ENCODE data around the gene UGT1A10. TPM values are rescaled to one million over a fixed set of nuclear protein-coding genes. Genes with fewer than 3 reads are reported as not detected.

The UGT1A10 gene
- total RNA-seq, 1 experiment from 2014 or later = not detected

DNA sequence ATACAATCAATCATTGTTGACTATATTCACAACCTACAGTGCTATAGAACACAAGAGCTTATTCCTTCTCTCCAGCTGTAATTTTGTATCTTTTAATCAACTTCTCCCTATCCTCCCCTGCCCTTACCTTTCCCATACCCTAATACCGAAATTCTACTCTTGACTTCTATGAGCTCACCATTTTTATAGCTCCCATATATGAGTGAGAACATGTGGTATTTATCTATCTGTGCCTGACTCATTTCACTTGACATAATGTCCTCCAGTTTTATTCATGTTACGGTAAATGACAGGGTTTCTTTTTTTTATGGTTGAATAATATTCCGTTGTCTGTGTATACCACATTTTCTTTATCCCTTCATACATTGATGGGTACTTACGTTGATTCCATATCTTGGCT is 144.5 kb downstream of the UGT1A10 start:
- ATAC-seq = no peak
- Histone ChIP-seq H3K9me2 (ENCODE audit: insufficient read depth) (no peaks in the 10 kb centered on the region), H3K4me1 (ENCODE audit: control insufficient read depth in 1 of 2, insufficient read depth in 2 of 2, low read length in 2 of 2) (no peaks in the 10 kb centered on the region), H3K9me3 (ENCODE audit: control insufficient read depth in 1 of 2, insufficient read depth in 1 of 2, low read depth in 1 of 2, low read length in 2 of 2) (no peaks in the 10 kb centered on the region), H3K27ac (ENCODE audit: low read depth, low read length) (no peak overlapping the region), H4K20me1 (ENCODE audit: insufficient read depth) (no peaks in the 10 kb centered on the region), H3K79me2 (ENCODE audit: insufficient read depth, low read length) (no peaks in the 10 kb centered on the region), H3K4me3 (replicated peaks in 1 of 2; ENCODE audit: low read depth in 1 of 2, low read length in 2 of 2) (no peak overlapping the region), H3K4me2 (ENCODE audit: low read length) (no peak overlapping the region), H3K27me3 (ENCODE audit: insufficient read depth, low read length) (no peaks in the 10 kb centered on the region), H3K36me3 (ENCODE audit: control insufficient read depth in 1 of 2, insufficient read depth in 2 of 2, low read length in 2 of 2) (no peaks in the 10 kb centered on the region), H3K9ac (ENCODE audit: low read length) (no peak overlapping the region), H2AFZ (ENCODE audit: low read depth, low read length, poor library complexity, severe bottlenecking) (no peak overlapping the region)
- CTCF ChIA-PET = no interaction called here
- intact Hi-C loops (cut with micrococcal nuclease) = no loop called here
- POLR2A ChIA-PET = no interaction called here
- no peak for DNase-seq (ENCODE audit: low read depth, low spot score)
- TF ChIP-seq ZBTB33 (IDR thresholded peaks at IDR 0.05; ENCODE audit: extremely low read depth, insufficient replicate concordance, low read length) (no peak), RAD21 (IDR thresholded peaks at IDR 0.05; ENCODE audit: low read depth) (no peak), SIN3A (IDR thresholded peaks at IDR 0.05; ENCODE audit: low read depth) (no peak), ELF1 (IDR thresholded peaks at IDR 0.05; ENCODE audit: borderline replicate concordance, low read depth) (no peak), ZFX (IDR thresholded peaks at IDR 0.05) (no peak), SRF (IDR thresholded peaks at IDR 0.05; ENCODE audit: low read depth) (no peak), POLR2AphosphoS5 (IDR thresholded peaks at IDR 0.05; ENCODE audit: low read depth, low read length) (no peak), POLR2A (IDR thresholded peaks at IDR 0.05; ENCODE audit: borderline replicate concordance, extremely low read depth, insufficient read depth, insufficient read length) (no peak), FOSL1 (IDR thresholded peaks at IDR 0.05; ENCODE audit: low read depth) (no peak), CTCF (IDR thresholded peaks at IDR 0.05 in 2 of 3, conservative IDR thresholded peaks at IDR 0.05 in 1 of 3; ENCODE audit: borderline replicate concordance in 1 of 3, insufficient read depth in 1 of 3, low read depth in 2 of 3, low read length in 2 of 3) (no peak)
- BruUV-seq (replicated peaks) = no TSS peak
- RAD21 ChIA-PET (ENCODE audit: low non-redundant PET in 1 of 2, low total read pairs in 2 of 2, uncharacterized antibody in 2 of 2, unreplicated experiment in 2 of 2) = no interaction called here

Measured in HCT116 (cell line).